GM21526 (cell line): Measurements from ENCODE around the gene COLEC11.

Experiments used
- ATAC-seq: cut with Tn5 transposase; IDR thresholded peaks from one replicate; pipeline ENCODE4 v1.9.1; 2021; ENCODE audit warnings: moderate library complexity; ENCODE audit not compliant: unreplicated experiment, low FRiP score

COLEC11 gene

DNA sequence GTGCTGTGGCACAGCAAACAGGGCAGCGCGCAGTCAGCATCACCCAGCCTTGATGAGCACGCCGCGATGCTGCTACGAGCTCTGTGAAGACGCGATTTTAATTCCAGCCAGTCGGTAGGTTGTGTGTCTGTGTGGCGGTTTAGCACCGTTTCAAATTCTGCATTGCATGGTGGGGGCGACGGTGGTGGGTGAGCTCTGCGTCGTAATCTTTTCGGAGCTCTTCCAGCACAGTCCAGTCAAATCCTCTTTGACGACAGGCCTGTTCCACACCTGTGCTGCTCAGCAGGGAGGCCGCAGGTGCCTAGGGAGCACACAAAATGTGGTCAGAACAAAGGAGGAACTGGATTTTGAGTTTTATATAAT is 71.7 kb downstream of the COLEC11 start:
- ATAC-seq: no peak

DNA sequence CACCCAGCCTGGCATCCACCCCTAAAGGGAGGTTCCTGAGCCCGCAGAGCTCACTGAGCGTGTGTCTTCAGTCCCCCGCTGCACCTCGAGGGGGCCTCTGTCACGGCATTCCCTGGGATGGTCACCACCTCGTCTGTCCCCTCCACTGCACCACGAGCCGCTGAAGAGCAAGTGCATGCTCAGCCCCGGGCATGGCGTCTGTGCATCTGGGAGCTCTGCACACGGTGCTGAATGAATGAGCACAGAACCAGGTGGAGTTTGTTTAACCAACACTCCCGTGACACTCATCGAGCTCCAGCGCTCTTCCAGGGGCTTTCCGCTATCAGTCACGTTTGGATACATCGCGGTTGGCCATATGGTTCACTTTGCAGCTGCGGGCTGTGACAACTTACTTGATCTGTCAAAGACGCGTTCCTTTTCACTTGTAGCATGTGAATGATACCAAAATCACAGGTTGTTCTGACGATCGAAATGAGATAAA is 72.3 kb downstream of the COLEC11 start:
- ATAC-seq: no peak

DNA sequence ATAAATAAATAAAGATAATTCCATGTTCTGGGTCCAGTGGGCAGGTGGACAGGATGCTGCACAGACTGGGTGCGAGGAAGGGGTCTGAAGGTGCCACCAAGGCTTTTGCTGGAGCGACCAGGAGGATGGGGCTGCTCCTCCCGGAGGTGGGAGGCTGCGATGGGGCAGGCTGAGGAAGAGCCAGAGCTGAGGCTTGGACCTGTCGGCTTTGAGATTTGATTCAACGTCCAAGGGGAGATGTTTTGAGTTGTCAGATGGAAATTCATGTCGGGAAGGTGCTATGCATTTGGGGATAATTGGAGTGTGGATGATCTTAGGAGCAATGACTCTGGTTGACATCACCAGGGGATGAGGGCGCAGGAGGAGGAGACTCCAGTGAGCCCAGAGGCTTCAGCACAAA is 74.7 kb downstream of the COLEC11 start:
- no peak for ATAC-seq

DNA sequence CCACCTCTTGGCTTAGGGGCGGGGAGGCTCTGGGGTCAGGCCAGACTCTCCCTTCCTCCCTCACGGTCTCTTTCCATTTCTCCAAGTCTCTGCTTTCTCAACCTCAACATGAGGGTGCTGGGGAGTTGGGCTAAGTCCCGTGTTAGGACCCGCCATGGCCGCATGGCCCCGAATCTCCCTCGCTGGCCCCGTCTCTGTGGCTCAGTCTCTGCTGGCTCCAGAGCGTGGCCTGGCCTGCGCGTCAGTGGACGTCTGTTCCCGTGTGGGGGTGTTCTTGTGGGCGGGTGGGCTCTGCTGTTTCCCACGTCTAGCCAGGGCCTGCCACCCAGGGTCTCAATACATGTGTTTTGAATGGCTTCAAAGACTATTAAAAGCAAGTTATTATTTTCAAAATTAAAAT is 75.5 kb downstream of the COLEC11 start:
- ATAC-seq: no peak

DNA sequence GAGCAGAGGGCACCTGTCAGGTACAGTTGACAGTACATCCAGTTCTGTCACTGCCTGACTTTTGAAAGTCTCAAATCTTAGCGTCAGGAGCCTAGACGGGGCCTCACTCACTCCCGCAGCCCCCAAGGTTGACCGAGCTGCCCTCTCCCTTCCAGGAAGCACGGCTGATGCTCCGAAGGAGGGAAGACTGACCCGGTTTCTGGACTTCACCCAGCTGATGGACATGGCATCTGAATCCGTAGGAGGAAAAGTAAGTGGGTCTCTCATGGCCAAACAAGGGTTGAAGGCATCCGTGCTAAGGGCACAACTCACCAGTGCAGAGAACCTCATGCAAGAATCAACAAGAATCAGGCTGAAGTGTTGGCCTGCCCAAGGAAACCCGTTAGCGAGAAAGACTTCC is 76.0 kb downstream of the COLEC11 start:
- no peak for ATAC-seq

DNA sequence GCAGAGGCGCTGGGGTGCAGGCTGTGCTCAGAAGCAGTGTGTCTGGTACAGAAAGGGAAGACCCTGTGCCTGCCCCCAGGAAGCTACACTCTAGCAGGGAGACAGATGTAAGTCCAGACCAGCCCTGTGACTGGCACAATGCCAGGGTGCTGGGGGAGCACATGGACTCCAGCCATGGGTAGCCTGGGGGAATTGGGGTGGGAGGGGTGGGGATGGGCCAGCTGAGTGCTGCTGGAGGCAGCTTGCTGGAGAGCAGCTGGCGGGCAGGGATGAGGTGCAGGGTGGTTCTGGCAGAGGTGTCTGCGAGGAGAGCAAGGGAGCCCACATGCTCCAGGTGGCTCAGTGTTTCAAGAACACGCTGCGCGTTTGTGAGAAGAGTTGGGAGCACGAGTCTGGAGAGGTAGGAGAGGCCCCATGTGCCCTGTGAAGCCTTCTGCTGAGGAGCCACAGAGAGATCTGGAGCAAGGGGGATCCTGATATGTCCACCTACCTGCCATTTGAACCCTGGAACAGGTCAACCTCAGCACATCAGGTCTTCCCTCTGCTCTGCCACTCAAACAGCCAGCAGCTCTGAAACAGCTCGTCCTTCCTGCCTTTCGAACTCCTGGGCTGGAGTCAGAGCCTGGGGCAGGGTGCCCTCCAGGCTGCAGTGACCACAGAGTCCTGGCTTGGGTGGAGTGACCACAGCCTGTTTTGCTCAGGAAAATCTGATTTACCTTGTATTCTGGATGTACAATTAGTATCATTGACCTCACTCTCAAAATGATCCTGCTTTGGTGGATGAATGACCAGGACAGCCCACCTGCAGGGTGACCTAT is 78.2 kb downstream of the COLEC11 start:
- no peak for ATAC-seq

DNA sequence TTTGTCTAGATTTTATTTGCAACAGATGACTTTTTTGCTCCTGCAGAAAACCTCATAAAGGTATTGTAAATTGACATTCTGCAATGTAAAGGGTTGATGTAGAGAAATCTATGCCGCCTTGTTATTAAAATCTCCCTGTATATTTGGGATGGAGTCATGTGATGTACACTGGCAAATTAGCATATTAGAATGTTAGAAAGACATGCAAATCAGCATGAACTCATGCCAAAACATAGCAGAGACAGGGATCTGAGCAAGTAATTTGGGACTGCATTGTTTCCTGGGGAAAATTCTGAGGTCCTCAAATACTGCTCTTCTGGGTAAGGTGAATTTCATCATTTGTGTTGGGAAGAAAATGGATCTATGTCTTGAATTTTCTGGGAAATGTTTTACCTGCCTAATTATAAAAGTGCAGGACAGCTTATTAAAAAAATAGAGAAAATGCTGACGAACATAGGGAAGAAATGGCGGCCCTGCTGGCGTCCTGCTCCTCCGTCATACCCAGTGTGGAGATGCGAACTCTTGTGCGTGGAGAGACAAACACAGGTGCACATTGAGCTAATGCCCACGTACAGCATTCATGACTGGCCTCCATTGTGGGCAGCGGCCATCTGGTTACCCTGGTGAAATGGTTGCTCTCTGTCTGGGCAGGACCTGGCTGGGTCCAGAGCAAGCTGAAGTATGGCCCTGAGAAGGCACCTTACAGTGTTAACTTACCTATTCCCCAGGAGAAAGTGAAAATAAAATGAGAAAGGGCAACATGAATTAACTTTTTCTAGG is 79.3 kb downstream of the COLEC11 start:
- no peak for ATAC-seq

DNA sequence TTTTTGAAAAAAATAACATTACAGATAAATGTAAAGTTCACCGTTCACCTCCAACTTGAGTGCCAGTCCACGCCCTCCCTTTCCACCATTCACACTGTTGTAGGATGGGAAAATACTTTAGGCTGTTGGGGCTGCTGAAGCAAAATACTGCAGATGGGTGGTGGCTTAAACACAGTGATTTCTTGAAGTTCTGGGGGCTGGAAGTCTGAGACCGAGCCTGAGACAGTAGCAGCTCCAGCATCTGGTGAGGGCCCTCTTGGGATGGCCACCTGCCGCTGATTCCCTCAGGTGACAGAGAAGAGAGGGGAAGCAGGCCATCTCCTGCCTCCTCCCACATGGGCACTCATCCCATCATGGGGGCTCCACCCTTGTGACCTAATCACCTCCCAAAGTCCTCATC is 80.8 kb downstream of the COLEC11 start:
- ATAC-seq: no peak

DNA sequence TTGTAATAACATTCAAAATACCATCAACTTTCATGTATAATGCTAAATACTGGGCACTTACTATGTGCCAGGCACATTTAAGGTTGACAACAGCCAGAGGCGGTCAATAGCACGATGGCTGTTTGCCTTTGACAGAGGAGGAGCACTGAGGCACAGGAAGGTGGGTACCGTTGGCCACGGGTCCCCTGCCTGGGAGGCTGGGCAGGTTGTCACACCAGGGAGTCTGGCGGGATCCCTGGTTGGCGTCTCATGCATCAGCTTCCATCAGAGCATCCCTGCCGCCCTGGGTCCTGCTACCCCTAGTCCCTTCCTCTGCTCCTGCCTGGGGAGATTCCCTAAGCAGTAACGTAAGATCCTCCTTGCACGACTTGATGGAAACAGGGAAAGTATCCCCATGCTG is 82.5 kb downstream of the COLEC11 start:
- no peak for ATAC-seq

DNA sequence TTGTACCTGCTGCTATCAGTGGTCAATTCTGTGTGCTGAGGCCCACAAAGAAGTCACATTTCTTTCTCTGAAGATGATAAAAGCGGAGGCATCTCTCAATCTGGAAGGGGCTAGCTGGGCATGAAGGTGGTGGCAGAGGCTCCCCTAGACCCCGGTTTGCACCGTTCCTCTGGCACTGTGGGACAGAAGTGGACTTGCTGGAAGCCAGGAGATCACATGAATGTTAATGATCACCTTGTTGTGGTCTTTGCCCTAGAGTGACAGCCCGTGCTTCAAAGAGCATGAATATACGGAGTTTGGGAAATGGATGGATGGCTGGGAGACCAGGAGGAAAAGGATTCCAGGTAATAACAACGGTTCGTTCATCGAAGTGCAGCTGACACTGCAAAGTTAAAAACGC is 83.3 kb downstream of the COLEC11 start:
- ATAC-seq: no peak

DNA sequence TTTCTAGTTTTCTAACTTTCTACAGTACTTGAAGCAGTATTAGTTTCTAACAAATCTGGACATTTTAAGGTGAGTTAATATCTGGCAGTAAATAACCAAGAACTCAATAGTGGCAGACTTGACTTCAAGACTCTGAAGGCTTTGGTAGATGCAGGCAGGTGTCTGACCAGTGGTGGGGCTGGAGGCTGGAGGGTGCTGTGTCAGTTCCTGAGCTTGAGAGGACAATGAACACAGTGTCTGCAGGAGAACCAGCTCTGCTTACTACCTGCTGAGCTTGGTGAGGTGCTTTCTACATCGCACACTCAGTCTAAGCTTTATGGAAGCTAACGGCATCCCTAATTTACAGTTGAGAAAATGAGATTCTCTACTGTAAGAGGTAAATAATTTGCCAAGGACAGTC is 84.3 kb downstream of the COLEC11 start:
- ATAC-seq: no peak

DNA sequence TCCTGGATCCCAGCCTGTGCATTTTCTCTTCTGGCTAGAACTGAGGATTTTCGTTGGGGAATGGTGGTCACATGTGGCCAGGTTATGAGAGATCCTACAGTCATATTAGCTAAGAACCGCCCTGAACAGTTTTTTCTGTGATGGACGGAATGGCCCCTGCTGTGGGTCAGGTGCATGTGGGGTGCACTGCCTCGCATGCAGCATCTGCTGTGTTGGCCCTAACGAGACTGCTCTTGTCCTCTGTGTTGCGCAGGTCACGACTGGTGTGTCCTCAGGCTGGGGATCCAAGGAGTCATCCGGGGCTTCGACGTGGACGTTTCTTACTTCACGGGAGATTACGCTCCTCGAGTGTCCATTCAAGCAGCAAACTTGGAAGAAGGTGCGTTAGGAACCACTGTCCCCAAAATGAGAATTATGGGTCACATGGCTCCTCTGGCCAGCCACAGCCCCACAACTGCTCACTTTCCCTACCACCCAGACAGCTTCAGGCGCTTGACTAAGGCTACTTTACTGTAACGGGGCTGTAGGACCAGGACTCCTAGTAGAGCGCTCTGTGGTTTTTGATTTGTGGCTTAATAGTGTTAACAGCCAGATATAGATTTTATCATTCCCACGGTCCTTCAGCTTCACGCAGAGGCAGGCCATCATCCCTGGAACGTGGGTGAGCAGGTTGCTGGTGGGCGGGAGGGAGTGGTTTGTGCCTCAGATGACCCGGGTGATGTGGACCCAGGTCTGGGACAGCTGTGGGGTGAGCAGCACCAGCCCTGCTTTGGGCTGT is 84.9 kb downstream of the COLEC11 start:
- ATAC-seq: no peak

DNA sequence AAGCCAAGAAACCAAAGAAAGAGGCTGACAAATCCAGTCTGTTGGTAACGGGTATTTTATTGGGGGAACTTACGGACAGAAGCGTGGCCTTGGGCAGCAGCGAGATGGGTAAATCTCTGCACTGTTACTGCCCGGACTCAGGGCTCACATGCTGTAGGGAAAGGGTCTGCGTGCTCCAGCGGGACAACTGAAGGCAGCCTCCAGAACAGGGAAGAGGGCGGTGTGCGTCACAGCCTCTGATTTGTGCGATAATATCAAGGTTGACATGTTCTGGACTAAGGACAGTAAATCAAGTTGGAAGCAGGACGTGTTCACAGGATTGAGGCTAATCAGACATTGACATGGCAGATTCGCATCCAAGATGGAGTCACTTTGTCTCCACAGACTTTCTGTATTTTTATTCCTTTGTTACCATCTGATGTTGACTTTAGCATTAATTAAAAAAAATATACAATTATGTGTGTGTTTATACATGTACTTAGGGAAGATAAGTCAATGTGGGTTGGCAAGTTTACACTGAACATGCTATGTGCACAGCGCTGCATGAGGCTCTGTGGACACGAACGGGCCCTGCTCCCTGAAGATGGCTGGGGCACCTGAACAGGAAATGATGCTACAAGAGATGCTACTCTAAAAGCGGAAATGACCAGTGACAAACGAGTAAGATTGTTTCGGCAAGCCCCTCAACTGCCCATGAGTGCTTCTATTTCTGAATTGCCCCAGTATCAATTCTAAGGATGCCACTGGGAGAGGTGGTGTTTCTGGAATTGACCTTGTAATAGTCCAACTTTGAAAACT is 85.8 kb downstream of the COLEC11 start:
- ATAC-seq: no peak

DNA sequence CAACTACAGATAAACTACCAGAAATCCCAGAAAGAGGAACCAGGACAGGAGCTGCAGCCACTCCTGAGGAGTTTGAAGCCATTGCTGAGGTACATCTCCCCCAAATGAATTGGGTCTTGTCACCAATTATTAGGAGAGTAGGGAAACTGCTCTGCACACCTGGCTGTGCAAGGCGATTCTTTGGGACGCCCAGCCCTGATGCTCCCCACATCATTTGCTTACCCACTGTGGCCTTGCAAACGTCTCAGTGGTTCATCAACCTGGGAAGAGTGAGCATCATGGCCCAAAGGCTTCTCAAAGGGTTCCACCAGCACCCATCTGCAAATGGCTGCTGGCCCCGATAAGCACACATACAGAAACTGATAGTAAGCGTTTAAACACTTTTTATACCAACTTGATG is 86.7 kb downstream of the COLEC11 start:
- ATAC-seq: no peak

DNA sequence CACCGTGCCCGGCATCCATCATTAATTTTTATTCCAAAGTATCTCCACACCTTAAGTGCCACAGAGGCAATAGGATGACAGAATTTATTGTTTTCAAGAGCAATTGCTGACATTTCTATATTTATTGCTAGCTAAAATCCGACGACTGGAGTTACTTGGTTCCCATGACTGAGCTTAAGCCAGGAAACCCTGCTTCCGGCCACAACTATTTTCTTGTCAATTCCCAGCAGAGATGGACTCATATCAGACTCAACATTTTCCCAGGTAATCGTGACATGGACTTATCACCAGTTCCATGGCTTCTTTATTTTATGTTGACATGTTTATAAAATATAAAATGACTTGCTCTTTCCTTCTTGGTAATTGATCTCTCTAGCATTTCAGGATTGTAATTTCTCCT is 87.9 kb downstream of the COLEC11 start:
- no peak for ATAC-seq

DNA sequence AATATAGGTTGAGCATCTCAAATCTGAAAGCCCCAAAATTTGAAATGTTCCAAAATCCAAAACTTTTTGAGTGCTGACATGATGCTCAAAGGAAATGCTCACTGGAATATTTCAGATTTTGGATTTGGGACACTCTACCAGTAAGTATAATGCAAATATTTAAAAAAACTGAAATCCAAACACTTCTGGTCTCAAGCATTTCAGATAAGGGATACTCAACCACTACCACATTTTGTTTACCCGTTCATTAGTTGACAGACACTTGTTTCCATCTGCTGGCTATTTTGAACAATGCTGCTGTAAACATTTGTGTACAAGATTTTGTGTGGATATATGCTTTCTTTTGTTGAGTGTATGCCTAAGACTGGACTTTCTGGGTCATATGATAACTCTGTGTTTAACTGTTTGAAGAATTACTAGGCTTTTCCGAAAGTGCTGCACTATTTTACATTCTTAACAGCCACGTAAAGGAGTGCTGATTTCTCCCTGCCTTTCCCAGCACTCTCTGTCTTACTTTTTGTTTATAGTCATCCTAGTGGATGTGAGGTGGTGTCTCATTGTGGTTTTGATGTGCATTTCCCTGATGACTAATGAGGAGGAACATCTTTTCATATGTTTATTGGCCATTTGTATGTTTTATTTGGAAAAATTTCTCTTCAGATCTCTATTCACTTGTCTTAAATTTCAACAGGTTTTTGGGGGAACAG is 89.0 kb downstream of the COLEC11 start:
- no peak for ATAC-seq

DNA sequence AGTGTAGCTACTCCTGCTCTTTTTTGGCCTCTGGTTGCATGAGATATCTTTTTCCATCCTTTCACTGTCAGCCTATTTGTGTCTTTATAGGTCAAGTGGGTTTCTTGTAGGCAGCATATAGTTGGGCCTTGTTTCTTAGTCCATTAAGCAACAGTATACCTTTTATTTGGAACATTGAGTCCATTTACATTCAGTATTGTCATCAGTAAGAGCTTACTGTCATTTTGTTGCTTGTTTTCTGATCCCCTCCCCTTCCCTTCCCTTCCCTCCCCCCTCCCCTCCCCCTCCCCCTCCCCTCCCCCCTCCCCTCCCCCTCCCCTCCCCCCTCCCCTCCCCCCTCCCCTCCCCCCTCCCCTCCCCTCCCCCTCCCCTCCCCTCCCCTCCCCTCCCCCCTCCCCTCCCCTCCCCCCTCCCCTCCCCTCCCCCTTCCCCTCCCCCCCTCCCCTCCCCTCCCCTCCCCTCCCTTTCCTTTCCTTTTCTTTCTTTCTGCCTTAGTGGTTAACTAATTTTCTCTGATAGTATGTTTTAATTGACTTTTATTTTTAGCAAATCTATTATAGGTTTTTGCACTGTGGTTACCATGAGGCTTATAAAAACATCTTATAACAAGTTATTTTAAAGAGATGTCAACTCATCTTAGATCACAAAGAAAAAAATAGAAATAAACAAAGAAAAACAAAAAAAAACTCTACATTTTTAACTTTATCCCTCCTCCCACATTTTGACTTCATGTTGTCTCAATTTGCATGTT is 95.3 kb downstream of the COLEC11 start:
- ATAC-seq: no peak

DNA sequence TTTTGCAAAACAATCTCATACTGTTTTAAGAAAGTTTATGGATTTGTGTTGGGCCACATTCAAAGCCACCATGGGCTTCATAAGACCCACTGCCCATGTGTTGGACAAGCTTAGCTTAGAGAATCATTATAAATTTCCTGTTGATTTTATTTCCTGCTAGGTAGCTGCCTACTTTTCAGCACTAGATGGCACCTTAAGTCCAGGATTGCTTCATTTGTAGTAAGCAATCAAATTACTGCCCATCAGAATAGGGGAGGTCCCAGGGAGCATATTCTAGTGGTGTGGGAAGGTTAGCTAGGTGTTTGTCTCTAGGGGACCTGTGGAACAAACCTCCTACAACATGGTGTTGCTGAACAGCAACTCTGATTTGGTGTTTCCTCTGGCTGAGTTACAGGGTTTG is 97.5 kb downstream of the COLEC11 start:
- ATAC-seq: no peak
